Tibial nerve (tissue), 4 donors: ENCODE measurements around the gene CABP1.

ENCODE experiments used
- CTCF ChIP-seq, 5 experiments: fragments of 200-600 bp in 3 of 5; fragments of 450-650 bp in 2 of 5; sonication (generic) in 3 of 5; IDR thresholded peaks; one replicate each; pipeline ENCODE4 v1.5.1; 2016 to 2019; ENCODE audit warnings: antibody characterized with exemption in 5 of 5, mild to moderate bottlenecking in 3 of 5, moderate library complexity in 2 of 5
- EP300 ChIP-seq, 2 donors: sonication (generic); formaldehyde crosslinking; IDR thresholded peaks; one replicate each; pipeline ENCODE4 v1.6.1; 2017; ENCODE audit warnings: antibody characterized with exemption in 2 of 2, mild to moderate bottlenecking in 1 of 2
- POLR2A ChIP-seq, 2 donors: fragments of 450-650 bp; IDR thresholded peaks; one replicate each; pipeline ENCODE4 v1.6.1; 2017; ENCODE audit warnings: antibody characterized with exemption in 2 of 2, mild to moderate bottlenecking in 2 of 2, moderate library complexity in 2 of 2

DNA sequence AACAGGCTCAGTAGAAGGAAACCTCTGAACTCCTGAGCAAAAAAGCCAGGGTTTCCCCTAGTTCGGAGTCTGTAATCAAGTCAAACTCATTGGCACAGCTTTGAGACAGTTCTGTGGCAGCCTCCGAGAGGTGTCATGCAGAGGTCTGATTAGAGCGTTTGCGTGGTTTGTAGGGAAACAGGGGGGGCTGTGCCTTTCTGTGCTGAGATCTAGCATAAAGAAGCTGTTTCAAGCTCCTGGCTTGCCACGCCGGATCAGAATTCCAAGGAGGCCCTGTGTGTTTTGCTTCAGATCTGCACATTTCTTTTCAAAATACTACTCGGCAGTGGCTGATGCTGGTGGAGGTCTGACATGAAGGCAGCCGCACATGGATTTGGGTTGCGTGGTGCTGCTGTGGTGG is 1.7 kb downstream of the CABP1 start:
- TF ChIP-seq POLR2A (IDR thresholded peaks at IDR 0.05) (no peak), CTCF (IDR thresholded peaks at IDR 0.05) (no peak), EP300 (IDR thresholded peaks at IDR 0.05) (no peak)
